ENCODE data around the gene TIMM22.
"Not testable (repeated sequence)": the region's sequence is repeated elsewhere in the genome, so short reads cannot be mapped to it uniquely, and the experiment has no call there.

Gene TIMM22

GRCh38 chr17:1038459-1039122, 41.7 kb downstream of the TIMM22 start:
- DNase-seq (ENCODE audit: low read depth, low spot score): no peak

- no peak for DNase-seq (ENCODE audit: low read depth, low spot score)
These were observed 42.2 kb downstream of the TIMM22 start for GRCh38 chr17:1039123-1039507.

- DNase-seq (ENCODE audit: low read depth, low spot score): no peak
These were observed 42.7 kb downstream of the TIMM22 start for GRCh38 chr17:1039511-1040215.

GRCh38 chr17:1040216-1040600, 43.3 kb downstream of the TIMM22 start:
- DNase-seq (ENCODE audit: low read depth, low spot score): no peak

- no peak for DNase-seq (ENCODE audit: low read depth, low spot score)
These were observed 44.8 kb downstream of the TIMM22 start for GRCh38 chr17:1041746-1042145.

- DNase-seq (ENCODE audit: low read depth, low spot score): no peak
These were observed 45.6 kb downstream of the TIMM22 start for GRCh38 chr17:1042486-1042885.

- DNase-seq (ENCODE audit: low read depth, low spot score): peak; percentile 44
These were observed 46.8 kb downstream of the TIMM22 start for GRCh38 chr17:1043601-1044251.

- not testable (repeated sequence) for DNase-seq (ENCODE audit: low read depth, low spot score)
These were observed 47.6 kb downstream of the TIMM22 start for GRCh38 chr17:1044387-1045009.

- no peak for DNase-seq (ENCODE audit: low read depth, low spot score)
These were observed 48.5 kb downstream of the TIMM22 start for GRCh38 chr17:1045456-1045855.

GRCh38 chr17:1047177-1047878, 50.4 kb downstream of the TIMM22 start:
- peak; percentile 76 for DNase-seq (ENCODE audit: low read depth, low spot score)

- DNase-seq (ENCODE audit: low read depth, low spot score): no peak
These were observed 51.0 kb downstream of the TIMM22 start for GRCh38 chr17:1047879-1048470.

GRCh38 chr17:1048516-1049115, 51.7 kb downstream of the TIMM22 start:
- DNase-seq (ENCODE audit: low read depth, low spot score): not testable (repeated sequence)

GRCh38 chr17:1049446-1050225, 52.7 kb downstream of the TIMM22 start:
- no peak for DNase-seq (ENCODE audit: low read depth, low spot score)

GRCh38 chr17:1050246-1050995, 53.5 kb downstream of the TIMM22 start:
- no peak for DNase-seq (ENCODE audit: low read depth, low spot score)

GRCh38 chr17:1050996-1051925, 54.3 kb downstream of the TIMM22 start:
- no peak for DNase-seq (ENCODE audit: low read depth, low spot score)
